C4-2B (cell line): ENCODE measurements around the gene CPNE1.

ENCODE experiments used
- ZFX ChIP-seq: fragments of 450-650 bp; IDR thresholded peaks from 2 replicates; pipeline ENCODE4 v1.6.1; 2017
- TF ChIP-seq, protein P1 (sequence below): fragments of 450-650 bp; conservative IDR thresholded peaks from 2 replicates; pipeline ENCODE4 v1.5.1; 2017; ENCODE audit warnings: mild to moderate bottlenecking

DNA sequence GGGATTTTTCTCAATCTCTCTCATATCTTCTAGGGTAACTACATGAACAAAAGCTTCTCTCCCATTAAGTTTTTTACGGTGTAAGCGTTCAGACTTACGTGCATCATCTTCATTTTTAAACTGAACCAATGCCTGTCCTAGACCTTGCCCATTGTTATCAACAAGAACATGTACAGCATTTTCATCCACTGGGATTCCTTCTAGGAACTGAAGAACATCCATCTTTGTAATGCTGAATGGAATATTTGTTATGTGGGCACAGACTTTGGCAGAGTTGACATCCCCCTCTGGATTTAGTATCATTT is 11.3 kb downstream of the CPNE1 start:
- TF ChIP-seq, protein P1, sequence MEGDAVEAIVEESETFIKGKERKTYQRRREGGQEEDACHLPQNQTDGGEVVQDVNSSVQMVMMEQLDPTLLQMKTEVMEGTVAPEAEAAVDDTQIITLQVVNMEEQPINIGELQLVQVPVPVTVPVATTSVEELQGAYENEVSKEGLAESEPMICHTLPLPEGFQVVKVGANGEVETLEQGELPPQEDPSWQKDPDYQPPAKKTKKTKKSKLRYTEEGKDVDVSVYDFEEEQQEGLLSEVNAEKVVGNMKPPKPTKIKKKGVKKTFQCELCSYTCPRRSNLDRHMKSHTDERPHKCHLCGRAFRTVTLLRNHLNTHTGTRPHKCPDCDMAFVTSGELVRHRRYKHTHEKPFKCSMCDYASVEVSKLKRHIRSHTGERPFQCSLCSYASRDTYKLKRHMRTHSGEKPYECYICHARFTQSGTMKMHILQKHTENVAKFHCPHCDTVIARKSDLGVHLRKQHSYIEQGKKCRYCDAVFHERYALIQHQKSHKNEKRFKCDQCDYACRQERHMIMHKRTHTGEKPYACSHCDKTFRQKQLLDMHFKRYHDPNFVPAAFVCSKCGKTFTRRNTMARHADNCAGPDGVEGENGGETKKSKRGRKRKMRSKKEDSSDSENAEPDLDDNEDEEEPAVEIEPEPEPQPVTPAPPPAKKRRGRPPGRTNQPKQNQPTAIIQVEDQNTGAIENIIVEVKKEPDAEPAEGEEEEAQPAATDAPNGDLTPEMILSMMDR, result no peak
- TF ChIP-seq ZFX, result no peak
